Measurements from ENCODE around the gene FNDC3B. TPM values are rescaled to one million over a fixed set of nuclear protein-coding genes. Genes with fewer than 3 reads are reported as not detected.

The FNDC3B gene
- total RNA-seq, 1 donor, result 221 TPM

GRCh38 chr3:172163320-172163719 lies 123.9 kb downstream of the FNDC3B start:
- no peak for DNase-seq (ENCODE audit: low read depth)
- no peak overlapping the region for H3K4me3 ChIP-seq (ENCODE audit: low read depth, low read length)
- no peak for TF ChIP-seq CTCF (IDR thresholded peaks at IDR 0.05; ENCODE audit: insufficient read depth, low read depth, low read length)

GRCh38 chr3:172164620-172165362 lies 125.4 kb downstream of the FNDC3B start:
- no peak for TF ChIP-seq CTCF (IDR thresholded peaks at IDR 0.05; ENCODE audit: insufficient read depth, low read depth, low read length)
- no peak for DNase-seq (ENCODE audit: low read depth)
- no peak overlapping the region for H3K4me3 ChIP-seq (ENCODE audit: low read depth, low read length)

GRCh38 chr3:172166261-172166660 lies 126.9 kb downstream of the FNDC3B start:
- no peak overlapping the region for H3K4me3 ChIP-seq (ENCODE audit: low read depth, low read length)
- no peak for DNase-seq (ENCODE audit: low read depth)
- no peak for TF ChIP-seq CTCF (IDR thresholded peaks at IDR 0.05; ENCODE audit: insufficient read depth, low read depth, low read length)

GRCh38 chr3:172166890-172167289 lies 127.5 kb downstream of the FNDC3B start:
- H3K4me3 ChIP-seq (ENCODE audit: low read depth, low read length), result no peak overlapping the region
- DNase-seq (ENCODE audit: low read depth), result no peak
- TF ChIP-seq CTCF (IDR thresholded peaks at IDR 0.05; ENCODE audit: insufficient read depth, low read depth, low read length), result no peak

- DNase-seq (ENCODE audit: low read depth), result peak; percentile 32
- H3K4me3 ChIP-seq (ENCODE audit: low read depth, low read length), result no peak overlapping the region
- TF ChIP-seq CTCF (IDR thresholded peaks at IDR 0.05; ENCODE audit: insufficient read depth, low read depth, low read length), result no peak
These were observed 128.7 kb downstream of the FNDC3B start for GRCh38 chr3:172167892-172168648.

- H3K4me3 ChIP-seq (ENCODE audit: low read depth, low read length), result no peak overlapping the region
- no peak for TF ChIP-seq CTCF (IDR thresholded peaks at IDR 0.05; ENCODE audit: insufficient read depth, low read depth, low read length)
- no peak for DNase-seq (ENCODE audit: low read depth)
These were observed 130.8 kb downstream of the FNDC3B start for GRCh38 chr3:172170073-172170709.
